ENCODE results near the gene SECISBP2. TPM values are rescaled to one million over a fixed set of nuclear protein-coding genes. Genes with fewer than 3 reads are reported as not detected.
"Not testable (repeated sequence)": the region's sequence is repeated elsewhere in the genome, so short reads cannot be mapped to it uniquely, and the experiment has no call there.

SECISBP2 gene
- total RNA-seq, 1 donor from 2014 or later: 48.6 TPM

GRCh38 chr9:89314955-89315354 is 3.3 kb upstream of the SECISBP2 start:
- DNase-seq: peak; percentile 51
- H3K27ac Mint-ChIP-seq: peak overlapping the region; percentile 73
- H3K4me3 Mint-ChIP-seq: peak overlapping the region; percentile 94
- H3K9me3 Mint-ChIP-seq: no peaks in the 10 kb centered on the region
- peaks cover 69% of the 10 kb centered on the region for H3K36me3 Mint-ChIP-seq (ENCODE audit: low read depth)
- intact Hi-C loops (cut with micrococcal nuclease): loop anchor here (10.0 kb wide), 4 partner anchors 150 to 430 kb away; no protein-coding TSS in a partner anchor
- H3K27me3 Mint-ChIP-seq: peaks cover 4% of the 10 kb centered on the region
- peaks cover 51% of the 10 kb centered on the region for H3K4me1 Mint-ChIP-seq

- H3K36me3 Mint-ChIP-seq (ENCODE audit: low read depth): peaks cover 71% of the 10 kb centered on the region
- H3K4me3 Mint-ChIP-seq: no peak overlapping the region
- H3K9me3 Mint-ChIP-seq: no peaks in the 10 kb centered on the region
- peaks cover 53% of the 10 kb centered on the region for H3K4me1 Mint-ChIP-seq
- peaks cover 4% of the 10 kb centered on the region for H3K27me3 Mint-ChIP-seq
- DNase-seq: no peak
- peak overlapping the region; percentile 73 for H3K27ac Mint-ChIP-seq
- intact Hi-C loops (cut with micrococcal nuclease): loop anchor here (10.0 kb wide), 4 partner anchors 149 to 429 kb away; no protein-coding TSS in a partner anchor
Observed at GRCh38 chr9:89315482-89315881, 2.8 kb upstream of the SECISBP2 start.

GRCh38 chr9:89317282-89317681 is 1.0 kb upstream of the SECISBP2 start:
- peak overlapping the region; percentile 99 for H3K27ac Mint-ChIP-seq
- peak; percentile 63 for DNase-seq
- H3K27me3 Mint-ChIP-seq: no peaks in the 10 kb centered on the region
- intact Hi-C loops (cut with micrococcal nuclease): loop anchor here (10.0 kb wide), 4 partner anchors 148 to 428 kb away; no protein-coding TSS in a partner anchor
- peaks cover 74% of the 10 kb centered on the region for H3K36me3 Mint-ChIP-seq (ENCODE audit: low read depth)
- peaks cover 62% of the 10 kb centered on the region for H3K4me1 Mint-ChIP-seq
- peak overlapping the region; percentile 95 for H3K4me3 Mint-ChIP-seq
- H3K9me3 Mint-ChIP-seq: no peaks in the 10 kb centered on the region

- no peaks in the 10 kb centered on the region for H3K9me3 Mint-ChIP-seq
- peak overlapping the region; percentile 99 for H3K27ac Mint-ChIP-seq
- DNase-seq: peak; percentile 65
- peaks cover 59% of the 10 kb centered on the region for H3K4me1 Mint-ChIP-seq
- peak overlapping the region; percentile 95 for H3K4me3 Mint-ChIP-seq
- intact Hi-C loops (cut with micrococcal nuclease): loop anchor here (1.0 to 10.0 kb wide), 9 partner anchors 22 to 426 kb away; partner anchors contain the start of gene SEMA4D
- peaks cover 69% of the 10 kb centered on the region for H3K36me3 Mint-ChIP-seq (ENCODE audit: low read depth)
- no peaks in the 10 kb centered on the region for H3K27me3 Mint-ChIP-seq
Observed at GRCh38 chr9:89319015-89319905, 960 bp downstream of the SECISBP2 start.

- H3K27ac Mint-ChIP-seq: no peak overlapping the region
- no peaks in the 10 kb centered on the region for H3K9me3 Mint-ChIP-seq
- H3K4me3 Mint-ChIP-seq: no peak overlapping the region
- peak; percentile 54 for DNase-seq
- peaks cover 44% of the 10 kb centered on the region for H3K36me3 Mint-ChIP-seq (ENCODE audit: low read depth)
- intact Hi-C loops (cut with micrococcal nuclease): no loop called here
- peaks cover 32% of the 10 kb centered on the region for H3K4me1 Mint-ChIP-seq
- no peaks in the 10 kb centered on the region for H3K27me3 Mint-ChIP-seq
Observed at GRCh38 chr9:89323390-89323789, 5.1 kb downstream of the SECISBP2 start.

GRCh38 chr9:89325733-89326132 is 7.4 kb downstream of the SECISBP2 start:
- Mint-ChIP-seq H3K27ac (no peak overlapping the region), H3K4me3 (no peak overlapping the region), H3K27me3 (no peaks in the 10 kb centered on the region), H3K4me1 (peaks cover 21% of the 10 kb centered on the region), H3K9me3 (no peaks in the 10 kb centered on the region), H3K36me3 (ENCODE audit: low read depth) (peaks cover 47% of the 10 kb centered on the region)
- intact Hi-C loops (cut with micrococcal nuclease): no loop called here
- no peak for DNase-seq

GRCh38 chr9:89328064-89328463 is 9.8 kb downstream of the SECISBP2 start:
- no peaks in the 10 kb centered on the region for H3K27me3 Mint-ChIP-seq
- peaks cover 5% of the 10 kb centered on the region for H3K4me1 Mint-ChIP-seq
- intact Hi-C loops (cut with micrococcal nuclease): no loop called here
- peaks cover 46% of the 10 kb centered on the region for H3K36me3 Mint-ChIP-seq (ENCODE audit: low read depth)
- H3K27ac Mint-ChIP-seq: no peak overlapping the region
- no peaks in the 10 kb centered on the region for H3K9me3 Mint-ChIP-seq
- DNase-seq: no peak
- H3K4me3 Mint-ChIP-seq: no peak overlapping the region

GRCh38 chr9:89329917-89330316 is 11.6 kb downstream of the SECISBP2 start:
- Mint-ChIP-seq H3K36me3 (ENCODE audit: low read depth) (peaks cover 57% of the 10 kb centered on the region), H3K27me3 (no peaks in the 10 kb centered on the region)

GRCh38 chr9:89330513-89330912 is 12.2 kb downstream of the SECISBP2 start:
- no peak overlapping the region for H3K4me3 Mint-ChIP-seq
- H3K36me3 Mint-ChIP-seq (ENCODE audit: low read depth): peaks cover 58% of the 10 kb centered on the region
- H3K27ac Mint-ChIP-seq: no peak overlapping the region
- intact Hi-C loops (cut with micrococcal nuclease): no loop called here
- no peak for DNase-seq
- H3K27me3 Mint-ChIP-seq: no peaks in the 10 kb centered on the region
- peaks cover 8% of the 10 kb centered on the region for H3K4me1 Mint-ChIP-seq
- no peaks in the 10 kb centered on the region for H3K9me3 Mint-ChIP-seq

More at GRCh38 chr9:89329917-89330316, 11.6 kb downstream of the SECISBP2 start:
- H3K27ac Mint-ChIP-seq: no peak overlapping the region
- no peak for DNase-seq
- peaks cover 8% of the 10 kb centered on the region for H3K4me1 Mint-ChIP-seq
- intact Hi-C loops (cut with micrococcal nuclease): no loop called here
- H3K9me3 Mint-ChIP-seq: no peaks in the 10 kb centered on the region
- no peak overlapping the region for H3K4me3 Mint-ChIP-seq

GRCh38 chr9:89339807-89340206 is 21.5 kb downstream of the SECISBP2 start:
- H3K4me1 Mint-ChIP-seq: peaks cover 29% of the 10 kb centered on the region
- peaks cover 5% of the 10 kb centered on the region for H3K9me3 Mint-ChIP-seq
- intact Hi-C loops (cut with micrococcal nuclease): loop anchor here (2.0 to 5.0 kb wide), 2 partner anchors 21 to 72 kb away; partner anchors contain the start of gene SECISBP2

GRCh38 chr9:89340332-89340731 is 22.0 kb downstream of the SECISBP2 start:
- peaks cover 5% of the 10 kb centered on the region for H3K9me3 Mint-ChIP-seq
- intact Hi-C loops (cut with micrococcal nuclease): loop anchor here (2.0 to 5.0 kb wide), 2 partner anchors 22 to 72 kb away; partner anchors contain the start of gene SECISBP2
- H3K4me3 Mint-ChIP-seq: peak overlapping the region; percentile 20
- H3K27me3 Mint-ChIP-seq: no peaks in the 10 kb centered on the region
- no peak for DNase-seq
- peaks cover 29% of the 10 kb centered on the region for H3K4me1 Mint-ChIP-seq
- peak overlapping the region; percentile 73 for H3K27ac Mint-ChIP-seq
- peaks cover 77% of the 10 kb centered on the region for H3K36me3 Mint-ChIP-seq (ENCODE audit: low read depth)

More at GRCh38 chr9:89339807-89340206, 21.5 kb downstream of the SECISBP2 start:
- H3K4me3 Mint-ChIP-seq: no peak overlapping the region
- H3K27ac Mint-ChIP-seq: peak overlapping the region; percentile 73
- no peaks in the 10 kb centered on the region for H3K27me3 Mint-ChIP-seq
- H3K36me3 Mint-ChIP-seq (ENCODE audit: low read depth): peaks cover 74% of the 10 kb centered on the region
- no peak for DNase-seq

GRCh38 chr9:89342213-89342612 is 23.9 kb downstream of the SECISBP2 start:
- Mint-ChIP-seq H3K36me3 (ENCODE audit: low read depth) (peaks cover 90% of the 10 kb centered on the region), H3K4me1 (peaks cover 32% of the 10 kb centered on the region)

GRCh38 chr9:89342948-89343347 is 24.6 kb downstream of the SECISBP2 start:
- peaks cover 5% of the 10 kb centered on the region for H3K9me3 Mint-ChIP-seq
- H3K27me3 Mint-ChIP-seq: no peaks in the 10 kb centered on the region
- no peak overlapping the region for H3K4me3 Mint-ChIP-seq
- H3K27ac Mint-ChIP-seq: no peak overlapping the region
- peaks cover 87% of the 10 kb centered on the region for H3K36me3 Mint-ChIP-seq (ENCODE audit: low read depth)
- H3K4me1 Mint-ChIP-seq: peaks cover 29% of the 10 kb centered on the region
- no peak for DNase-seq
- intact Hi-C loops (cut with micrococcal nuclease): loop anchor here (5.0 kb wide), 1 partner anchor 69 kb away; no protein-coding TSS in a partner anchor

More at GRCh38 chr9:89342213-89342612, 23.9 kb downstream of the SECISBP2 start:
- DNase-seq: no peak
- intact Hi-C loops (cut with micrococcal nuclease): loop anchor here (5.0 kb wide), 1 partner anchor 70 kb away; no protein-coding TSS in a partner anchor
- Mint-ChIP-seq H3K27ac (no peak overlapping the region), H3K27me3 (no peaks in the 10 kb centered on the region), H3K9me3 (peaks cover 5% of the 10 kb centered on the region), H3K4me3 (no peak overlapping the region)

GRCh38 chr9:89343812-89344211 is 25.5 kb downstream of the SECISBP2 start:
- intact Hi-C loops (cut with micrococcal nuclease): loop anchor here (5.0 kb wide), 1 partner anchor 68 kb away; no protein-coding TSS in a partner anchor
- not testable (repeated sequence) for H3K27ac Mint-ChIP-seq, H3K4me3 Mint-ChIP-seq, H3K9me3 Mint-ChIP-seq, DNase-seq, H3K27me3 Mint-ChIP-seq
- H3K36me3 Mint-ChIP-seq (ENCODE audit: low read depth): peaks cover 87% of the 10 kb centered on the region
- peaks cover 25% of the 10 kb centered on the region for H3K4me1 Mint-ChIP-seq
